Endodermal cell (in vitro differentiated cells): ENCODE results near the gene CATSPERD. TPM values are rescaled to one million over a fixed set of nuclear protein-coding genes. Genes with fewer than 3 reads are reported as not detected.

Experiments used
- DNase-seq: peaks from one replicate; pipeline ENCODE4 v3.0.0-alpha.2; 2017
- H3K27ac ChIP-seq: 2 replicates; pipeline ENCODE4 v1.5.1; 2013; ENCODE audit warnings: mild to moderate bottlenecking, low read depth, low read length, moderate library complexity
- H3K27me3 ChIP-seq: 2 replicates; pipeline ENCODE4 v1.6.1; 2013; ENCODE audit warnings: mild to moderate bottlenecking, low read length, moderate library complexity; ENCODE audit not compliant: insufficient read depth, control insufficient read depth, poor library complexity, severe bottlenecking
- H3K36me3 ChIP-seq: 2 replicates; pipeline ENCODE4 v1.7.0; 2013; ENCODE audit warnings: mild to moderate bottlenecking, low read length, moderate library complexity; ENCODE audit not compliant: control insufficient read depth, insufficient read depth
- H3K4me1 ChIP-seq: one replicate; pipeline ENCODE4 v1.7.0; 2013; ENCODE audit warnings: low read length; ENCODE audit not compliant: control insufficient read depth, insufficient read depth
- H3K4me3 ChIP-seq: 2 replicates; pipeline ENCODE4 v1.5.1; 2013; ENCODE audit warnings: mild to moderate bottlenecking, low read length, moderate library complexity
- H3K9ac ChIP-seq: 2 replicates; pipeline ENCODE4 v1.6.1; 2013; ENCODE audit warnings: mild to moderate bottlenecking, low read length, moderate library complexity; ENCODE audit not compliant: poor library complexity, severe bottlenecking; ENCODE audit errors: extremely low read depth
- H3K9me3 ChIP-seq: 2 replicates; pipeline ENCODE4 v1.6.1; 2013; ENCODE audit warnings: mild to moderate bottlenecking, low read length, moderate library complexity; ENCODE audit not compliant: control insufficient read depth
- H3K27ac Mint-ChIP-seq: 2 replicates; pipeline ENCODE4 v1.8.0; 2020; ENCODE audit warnings: mixed read lengths
- H3K27me3 Mint-ChIP-seq: 2 replicates; pipeline ENCODE4 v1.8.0; 2021; ENCODE audit warnings: mild to moderate bottlenecking, mixed read lengths; ENCODE audit not compliant: insufficient read depth
- H3K36me3 Mint-ChIP-seq: 2 replicates; pipeline ENCODE4 v1.8.0; 2020; ENCODE audit warnings: low read depth, mixed read lengths
- H3K4me1 Mint-ChIP-seq: 2 replicates; pipeline ENCODE4 v1.8.0; 2020; ENCODE audit warnings: mixed read lengths
- H3K4me3 Mint-ChIP-seq: 2 replicates; pipeline ENCODE4 v1.8.0; 2020; ENCODE audit warnings: mild to moderate bottlenecking, moderate library complexity, mixed read lengths
- H3K9me3 Mint-ChIP-seq: 2 replicates; pipeline ENCODE4 v1.8.0; 2020; ENCODE audit warnings: mild to moderate bottlenecking, mixed read lengths
- WGBS, 2 experiments: methylation state at CpG; one replicate each; pipeline versions ENCODE4 v1.1.5 to v1.1.7; 2013; ENCODE audit warnings: missing lambda C conversion rate in 2 of 2, mixed read lengths in 1 of 2; ENCODE audit not compliant: insufficient coverage in 1 of 2, insufficient read length in 1 of 2; 5-methylcytosine and 5-hydroxymethylcytosine counted together
- total RNA-seq, 2 donors: library from RNA; stranded (reverse); fragmentation: NEBNext Ultra II Directional in 1 of 2; extraction: Animal tissue kit (Norgen Biotek cat#: 25700) in 1 of 2; gene quantifications; 2 replicates in 1 of 2; 3 replicates in 1 of 2; pipeline ENCODE4 v1.2.1, GENCODE V29; 2021
- TF ChIP-seq, protein P1 (sequence below): fragments of 200-600 bp; sonication (generic); conservative IDR thresholded peaks from 2 replicates; pipeline ENCODE4 v1.5.0; 2021; ENCODE audit warnings: antibody characterized with exemption, mild to moderate bottlenecking

The CATSPERD gene
- total RNA-seq, 2 donors from 2014 or later = not detected

DNA sequence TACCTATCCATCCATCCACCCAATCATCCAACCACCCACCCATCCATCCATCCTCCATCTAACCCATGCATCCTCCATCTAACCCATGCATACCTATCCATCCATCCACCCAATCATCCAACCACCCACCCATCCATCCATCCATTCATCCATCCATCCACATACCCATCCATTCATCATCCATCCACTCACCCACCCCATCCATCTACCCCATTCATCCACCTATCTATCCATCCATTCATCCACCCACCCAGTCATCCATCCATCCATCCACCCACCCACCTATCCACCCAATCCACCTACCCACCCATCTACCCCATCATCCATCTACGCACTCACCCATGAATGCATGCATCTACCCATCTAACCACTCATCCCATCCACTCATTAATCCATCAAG, 46.7 kb upstream of the CATSPERD start:
- H3K27ac Mint-ChIP-seq = no peak overlapping the region
- H3K4me3 Mint-ChIP-seq = no peak overlapping the region
- 96 to 100% methylated on average over 1 of the region's 1 CpG for WGBS, 2 experiments
- TF ChIP-seq, protein P1, sequence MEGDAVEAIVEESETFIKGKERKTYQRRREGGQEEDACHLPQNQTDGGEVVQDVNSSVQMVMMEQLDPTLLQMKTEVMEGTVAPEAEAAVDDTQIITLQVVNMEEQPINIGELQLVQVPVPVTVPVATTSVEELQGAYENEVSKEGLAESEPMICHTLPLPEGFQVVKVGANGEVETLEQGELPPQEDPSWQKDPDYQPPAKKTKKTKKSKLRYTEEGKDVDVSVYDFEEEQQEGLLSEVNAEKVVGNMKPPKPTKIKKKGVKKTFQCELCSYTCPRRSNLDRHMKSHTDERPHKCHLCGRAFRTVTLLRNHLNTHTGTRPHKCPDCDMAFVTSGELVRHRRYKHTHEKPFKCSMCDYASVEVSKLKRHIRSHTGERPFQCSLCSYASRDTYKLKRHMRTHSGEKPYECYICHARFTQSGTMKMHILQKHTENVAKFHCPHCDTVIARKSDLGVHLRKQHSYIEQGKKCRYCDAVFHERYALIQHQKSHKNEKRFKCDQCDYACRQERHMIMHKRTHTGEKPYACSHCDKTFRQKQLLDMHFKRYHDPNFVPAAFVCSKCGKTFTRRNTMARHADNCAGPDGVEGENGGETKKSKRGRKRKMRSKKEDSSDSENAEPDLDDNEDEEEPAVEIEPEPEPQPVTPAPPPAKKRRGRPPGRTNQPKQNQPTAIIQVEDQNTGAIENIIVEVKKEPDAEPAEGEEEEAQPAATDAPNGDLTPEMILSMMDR = no peak
- H3K4me1 Mint-ChIP-seq = peaks cover 4% of the 10 kb centered on the region
- no peak for DNase-seq
- H3K27me3 Mint-ChIP-seq = no peaks in the 10 kb centered on the region
- H3K9ac ChIP-seq = no peak overlapping the region
- H3K36me3 Mint-ChIP-seq = peaks cover 30% of the 10 kb centered on the region
- no peak overlapping the region for H3K27ac ChIP-seq
- no peaks in the 10 kb centered on the region for H3K27me3 ChIP-seq
- H3K9me3 Mint-ChIP-seq = no peaks in the 10 kb centered on the region
- no peaks in the 10 kb centered on the region for H3K9me3 ChIP-seq
- H3K4me1 ChIP-seq = no peaks in the 10 kb centered on the region
- H3K36me3 ChIP-seq = peaks cover 29% of the 10 kb centered on the region
- H3K4me3 ChIP-seq = no peak overlapping the region

GRCh38 chr19:5674714-5675113, 45.7 kb upstream of the CATSPERD start:
- Mint-ChIP-seq H3K4me3 (no peak overlapping the region), H3K27me3 (no peaks in the 10 kb centered on the region), H3K4me1 (peaks cover 7% of the 10 kb centered on the region), H3K27ac (peak overlapping the region; percentile 61), H3K9me3 (no peaks in the 10 kb centered on the region), H3K36me3 (peaks cover 21% of the 10 kb centered on the region)
- Histone ChIP-seq H3K4me3 (no peak overlapping the region), H3K27me3 (no peaks in the 10 kb centered on the region), H3K9me3 (no peaks in the 10 kb centered on the region), H3K4me1 (no peaks in the 10 kb centered on the region), H3K36me3 (peaks cover 19% of the 10 kb centered on the region), H3K9ac (no peak overlapping the region), H3K27ac (no peak overlapping the region)
- DNase-seq = no peak
- 88 to 95% methylated on average over 3 to 5 of the region's 5 CpGs for WGBS, 2 experiments
- TF ChIP-seq, protein P1 = no peak

DNA sequence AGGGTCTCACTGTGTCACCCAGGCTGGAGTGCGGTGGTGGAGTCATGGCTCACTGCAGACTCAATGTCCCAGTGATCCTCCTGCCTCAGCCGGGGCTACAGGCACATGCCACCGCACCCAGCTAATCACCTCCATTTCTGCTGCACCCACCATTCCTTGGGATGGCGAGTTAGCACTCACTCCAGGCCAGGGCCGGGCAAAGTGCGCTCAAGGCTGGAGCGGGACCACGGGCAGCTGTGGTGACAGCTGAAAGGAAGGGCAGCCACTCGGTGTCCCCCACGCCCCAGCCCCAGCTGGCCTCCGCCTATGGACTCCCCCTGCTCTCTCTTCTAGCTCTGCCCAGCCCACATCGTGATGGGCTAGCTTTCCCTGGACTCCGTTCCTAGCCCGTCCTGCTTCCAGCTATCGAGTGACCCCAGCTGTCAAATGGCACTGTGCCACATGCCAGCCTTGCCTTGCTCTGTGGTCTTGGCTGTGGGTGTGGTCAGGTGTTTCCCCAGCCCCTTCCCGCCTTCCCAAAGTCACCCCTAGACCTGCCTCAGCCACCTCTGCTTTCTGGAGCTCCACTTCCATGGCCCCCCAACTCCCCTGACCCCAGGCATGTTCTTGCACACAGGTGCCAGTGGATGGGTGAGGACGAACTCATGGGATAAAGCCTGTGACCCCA, 44.2 kb upstream of the CATSPERD start:
- H3K4me3 ChIP-seq = no peak overlapping the region
- no peak overlapping the region for H3K9ac ChIP-seq
- peaks cover 8% of the 10 kb centered on the region for H3K36me3 ChIP-seq
- H3K27me3 Mint-ChIP-seq = no peaks in the 10 kb centered on the region
- 92 to 95% methylated on average over 11 to 17 of the region's 17 CpGs for WGBS, 2 experiments
- H3K27me3 ChIP-seq = no peaks in the 10 kb centered on the region
- no peaks in the 10 kb centered on the region for H3K9me3 ChIP-seq
- TF ChIP-seq, protein P1 = no peak
- H3K4me1 ChIP-seq = no peaks in the 10 kb centered on the region
- no peaks in the 10 kb centered on the region for H3K9me3 Mint-ChIP-seq
- H3K27ac Mint-ChIP-seq = no peak overlapping the region
- H3K4me3 Mint-ChIP-seq = no peak overlapping the region
- H3K27ac ChIP-seq = no peak overlapping the region
- DNase-seq = no peak
- H3K4me1 Mint-ChIP-seq = peaks cover 7% of the 10 kb centered on the region
- peaks cover 14% of the 10 kb centered on the region for H3K36me3 Mint-ChIP-seq
